Calu3 (cell line): Measurements from ENCODE around the gene NCKAP5. TPM values are rescaled to one million over a fixed set of nuclear protein-coding genes. Genes with fewer than 3 reads are reported as not detected.

Source experiments
- Bru-seq: library from RNA; stranded (reverse); fragments of 400-500 nt; gene quantifications from one replicate; lab custom pipeline; 2021; lab: Mats Ljungman, UMichigan
- BruChase-seq, 2 experiments: library from RNA; stranded (reverse); fragments of 400-500 nt; gene quantifications; one replicate each; lab custom pipeline; 2021; lab: Mats Ljungman, UMichigan
- BruUV-seq: library from RNA; stranded (reverse); fragments of 400-500 nt; replicated peaks from 2 replicates; lab custom pipeline; 2021; lab: Mats Ljungman, UMichigan
- CTCF ChIA-PET: fragments of 300-600 bp; sonication (Branson Sonifier 250); formaldehyde crosslinking; loops from one replicate; lab custom pipeline; 2022; ENCODE audit warnings: antibody characterized with exemption; lab: Charles Lee
- DNase-seq: peaks from one replicate; pipeline ENCODE4 v3.0.0; 2022
- H3K27ac Mint-ChIP-seq: one replicate; pipeline ENCODE4 v1.8.0; 2022; ENCODE audit warnings: mixed read lengths; ENCODE audit not compliant: unreplicated experiment
- H3K27me3 Mint-ChIP-seq: one replicate; pipeline ENCODE4 v1.8.0; 2022; ENCODE audit warnings: mixed read lengths; ENCODE audit not compliant: unreplicated experiment
- H3K36me3 Mint-ChIP-seq: one replicate; pipeline ENCODE4 v1.8.0; 2022; ENCODE audit warnings: mild to moderate bottlenecking, moderate library complexity, mixed read lengths; ENCODE audit not compliant: insufficient read depth, unreplicated experiment
- H3K4me1 Mint-ChIP-seq: one replicate; pipeline ENCODE4 v1.8.0; 2022; ENCODE audit warnings: mild to moderate bottlenecking, low read depth, mixed read lengths; ENCODE audit not compliant: unreplicated experiment
- H3K4me3 Mint-ChIP-seq: one replicate; pipeline ENCODE4 v1.8.0; 2022; ENCODE audit warnings: mild to moderate bottlenecking, low read depth, moderate library complexity, mixed read lengths; ENCODE audit not compliant: unreplicated experiment
- H3K9me3 Mint-ChIP-seq: one replicate; pipeline ENCODE4 v1.8.0; 2022; ENCODE audit warnings: low read depth, mixed read lengths; ENCODE audit not compliant: unreplicated experiment
- intact Hi-C: fragments of 100-400 bp; cut with micrococcal nuclease; formaldehyde crosslinking; loops from one replicate; pipeline ENCODE4 v1.10.0; 2022; ENCODE audit not compliant: unreplicated experiment
- long read RNA-seq: library from polyadenylated mRNA; stranded (forward); transcript quantifications from one replicate; pipeline ENCODE4 v2.0.0, GENCODE V29; 2022
- total RNA-seq: library from RNA; stranded (reverse); gene quantifications from 2 replicates; pipeline ENCODE4 v1.2.3, GENCODE V29; 2022
- TF ChIP-seq, protein P1 (sequence below): fragments of 200-600 bp; IDR thresholded peaks from one replicate; pipeline ENCODE4 v1.8.0; 2022; ENCODE audit warnings: antibody characterized with exemption; ENCODE audit not compliant: unreplicated experiment

The NCKAP5 gene
- 1.2 and 2.2 TPM in 2 replicates for total RNA-seq
- percentile 37 among the genes with signal in this experiment for Bru-seq, nascent RNA
- BruChase-seq, experiment 1, labeled RNA remaining after a 6-hour chase, result percentile 27 among the genes with signal in this experiment
- percentile 26 among the genes with signal in this experiment for BruChase-seq, experiment 2, labeled RNA remaining after a 2-hour chase
- long read RNA-seq, partial matches to known transcripts, result 1 of 4 reads
- long read RNA-seq, other reads (novel, unspliced or antisense), result 3 of 4 reads

DNA sequence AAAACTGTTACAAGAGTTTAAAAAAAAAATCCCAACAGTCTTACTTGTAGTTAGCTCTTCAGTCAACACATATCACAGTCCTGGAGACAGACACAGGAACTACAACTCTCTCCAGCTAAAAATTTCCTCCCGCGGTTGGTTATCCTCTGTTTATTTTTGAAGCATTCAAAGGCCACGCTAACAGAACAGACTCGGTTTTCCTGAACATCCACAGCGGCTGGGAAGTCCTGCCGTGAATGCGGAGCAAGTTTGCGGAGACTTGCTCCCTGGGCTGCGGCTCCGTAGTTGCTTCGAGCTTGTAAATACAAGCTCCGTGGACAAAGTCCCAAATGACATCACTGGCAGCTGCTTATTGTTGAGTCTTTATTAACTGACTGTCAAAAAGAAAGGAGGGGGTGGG, at the start of gene NCKAP5:
Gene NCKAP5, minus strand, starts transcription at position 292 of the 400 bp plus-strand sequence. CDS start 50,937 bp downstream, outside the sequence.
- TF ChIP-seq, protein P1, sequence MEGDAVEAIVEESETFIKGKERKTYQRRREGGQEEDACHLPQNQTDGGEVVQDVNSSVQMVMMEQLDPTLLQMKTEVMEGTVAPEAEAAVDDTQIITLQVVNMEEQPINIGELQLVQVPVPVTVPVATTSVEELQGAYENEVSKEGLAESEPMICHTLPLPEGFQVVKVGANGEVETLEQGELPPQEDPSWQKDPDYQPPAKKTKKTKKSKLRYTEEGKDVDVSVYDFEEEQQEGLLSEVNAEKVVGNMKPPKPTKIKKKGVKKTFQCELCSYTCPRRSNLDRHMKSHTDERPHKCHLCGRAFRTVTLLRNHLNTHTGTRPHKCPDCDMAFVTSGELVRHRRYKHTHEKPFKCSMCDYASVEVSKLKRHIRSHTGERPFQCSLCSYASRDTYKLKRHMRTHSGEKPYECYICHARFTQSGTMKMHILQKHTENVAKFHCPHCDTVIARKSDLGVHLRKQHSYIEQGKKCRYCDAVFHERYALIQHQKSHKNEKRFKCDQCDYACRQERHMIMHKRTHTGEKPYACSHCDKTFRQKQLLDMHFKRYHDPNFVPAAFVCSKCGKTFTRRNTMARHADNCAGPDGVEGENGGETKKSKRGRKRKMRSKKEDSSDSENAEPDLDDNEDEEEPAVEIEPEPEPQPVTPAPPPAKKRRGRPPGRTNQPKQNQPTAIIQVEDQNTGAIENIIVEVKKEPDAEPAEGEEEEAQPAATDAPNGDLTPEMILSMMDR, result no peak

DNA sequence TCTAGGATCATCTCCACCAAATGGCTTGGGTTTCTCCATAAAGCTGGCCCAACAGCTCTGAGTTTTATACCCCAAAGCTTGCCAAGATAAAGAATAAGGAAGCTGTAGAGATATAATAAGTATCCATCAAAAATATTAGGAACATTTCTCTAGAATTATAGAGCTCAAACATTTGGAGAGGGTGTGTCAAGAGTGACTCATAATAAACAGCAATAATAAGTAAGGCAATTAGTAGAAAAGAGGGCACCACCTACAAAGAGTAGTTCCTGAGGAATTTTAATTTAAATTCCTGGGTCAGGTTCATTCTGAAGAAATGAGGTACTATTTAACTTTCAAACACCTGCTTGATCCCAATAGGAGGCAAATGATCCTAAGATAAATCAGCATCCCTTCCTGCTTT, 41.4 kb upstream of the NCKAP5 start:
- intact Hi-C loops, result no loop called here
- H3K4me3 Mint-ChIP-seq, result no peak overlapping the region
- no peaks in the 10 kb centered on the region for H3K36me3 Mint-ChIP-seq
- CTCF ChIA-PET, result interaction anchor here (1.2 kb wide), 1 partner anchor 235 kb away, joined by 4 read pairs; no protein-coding TSS in a partner anchor
- no TSS peak for BruUV-seq
- no peaks in the 10 kb centered on the region for H3K27me3 Mint-ChIP-seq
- H3K9me3 Mint-ChIP-seq, result peaks cover 3% of the 10 kb centered on the region
- TF ChIP-seq, protein P1, result no peak
- no peak for DNase-seq
- H3K4me1 Mint-ChIP-seq, result peaks cover 10% of the 10 kb centered on the region
- H3K27ac Mint-ChIP-seq, result no peak overlapping the region

More for the DNA sequence above, at the start of gene NCKAP5:
- CTCF ChIA-PET, result interaction anchor here (0.6 to 2.4 kb wide), 4 partner anchors 73 to 917 kb away, joined by 5 to 8 read pairs (median 6); no protein-coding TSS in a partner anchor
- intact Hi-C loops, result loop anchor here (2.0 to 10.0 kb wide), 3 partner anchors 214 to 893 kb away; partner anchors contain the start of gene LYPD1
- Mint-ChIP-seq H3K4me3 (peak within 1 kb of the TSS; percentile 54), H3K4me1 (peaks cover 46% of the 10 kb centered on the region), H3K27ac (peak within 1 kb of the TSS; percentile 10), H3K27me3 (no peaks in the 10 kb centered on the region), H3K36me3 (peaks cover 4% of the 10 kb centered on the region), H3K9me3 (no peaks in the 10 kb centered on the region)
- DNase-seq, result no peak
- no TSS peak for BruUV-seq

- no peaks in the 10 kb centered on the region for H3K27me3 Mint-ChIP-seq
- H3K4me1 Mint-ChIP-seq, result peaks cover 10% of the 10 kb centered on the region
- CTCF ChIA-PET, result no interaction called here
These were observed 40.0 kb upstream of the NCKAP5 start for GRCh38 chr2:133608291-133608690.

GRCh38 chr2:133607679-133608078, 39.4 kb upstream of the NCKAP5 start:
- DNase-seq, result no peak
- TF ChIP-seq, protein P1, result no peak
- no peak overlapping the region for H3K4me3 Mint-ChIP-seq
- peaks cover under 1% of the 10 kb centered on the region for H3K27me3 Mint-ChIP-seq
- CTCF ChIA-PET, result interaction anchor here (1.2 kb wide), 1 partner anchor 34 kb away, joined by 3 read pairs; no protein-coding TSS in a partner anchor
- peaks cover 3% of the 10 kb centered on the region for H3K9me3 Mint-ChIP-seq
- peaks cover 10% of the 10 kb centered on the region for H3K4me1 Mint-ChIP-seq
- H3K27ac Mint-ChIP-seq, result no peak overlapping the region
- intact Hi-C loops, result no loop called here
- H3K36me3 Mint-ChIP-seq, result no peaks in the 10 kb centered on the region
- BruUV-seq, result no TSS peak

More at GRCh38 chr2:133608291-133608690, 40.0 kb upstream of the NCKAP5 start:
- DNase-seq, result no peak
- BruUV-seq, result no TSS peak
- no peaks in the 10 kb centered on the region for H3K36me3 Mint-ChIP-seq
- H3K27ac Mint-ChIP-seq, result no peak overlapping the region
- TF ChIP-seq, protein P1, result no peak
- intact Hi-C loops, result no loop called here
- H3K4me3 Mint-ChIP-seq, result no peak overlapping the region
- peaks cover 3% of the 10 kb centered on the region for H3K9me3 Mint-ChIP-seq
